SU-DHL-6 (cell line): ENCODE data around the gene SCAMP2.

Experiments
- H2AFZ ChIP-seq: fragments of 200-600 bp; sonication (generic); 2 replicates; pipeline ENCODE4 v1.6.1; 2014; ENCODE audit warnings: low read depth, mild to moderate bottlenecking, moderate library complexity, mixed read lengths, antibody characterized with exemption, low read length; ENCODE audit not compliant: severe bottlenecking
- H3F3A ChIP-seq: fragments of 200-600 bp; shearing (Covaris generic); 2 replicates; pipeline ENCODE4 v1.6.0; 2016; ENCODE audit warnings: antibody characterized with exemption, mild to moderate bottlenecking; ENCODE audit not compliant: insufficient read depth
- H3K27ac ChIP-seq: fragments of 200-600 bp; sonication (generic); 2 replicates; pipeline ENCODE4 v1.5.1; 2016; ENCODE audit warnings: low read depth, mild to moderate bottlenecking, low read length, moderate library complexity, mixed read lengths
- H3K27me3 ChIP-seq: fragments of 200-600 bp; sonication (generic), shearing (Covaris generic); 2 replicates; pipeline ENCODE4 v1.6.0; 2014; ENCODE audit warnings: mild to moderate bottlenecking, low read length
- H3K36me3 ChIP-seq: fragments of 200-600 bp; sonication (generic); 2 replicates; pipeline ENCODE4 v1.6.1; 2014; ENCODE audit warnings: mild to moderate bottlenecking, low read length, mixed read lengths
- H3K4me2 ChIP-seq: fragments of 300-600, 200-600 bp; shearing (Covaris generic), sonication (generic); 2 replicates; pipeline ENCODE4 v1.6.0; 2014; ENCODE audit warnings: low read length, low read depth, mild to moderate bottlenecking; ENCODE audit not compliant: poor library complexity, severe bottlenecking
- H3K4me3 ChIP-seq: fragments of 200-600 bp; sonication (generic); 2 replicates; pipeline ENCODE4 v1.5.1; 2014; ENCODE audit warnings: antibody characterized with exemption, low read length, mild to moderate bottlenecking, mixed read lengths; ENCODE audit not compliant: insufficient read depth, poor library complexity, severe bottlenecking
- H3K79me2 ChIP-seq: fragments of 200-600 bp; sonication (generic); 2 replicates; pipeline ENCODE4 v1.6.1; 2014; ENCODE audit warnings: mild to moderate bottlenecking, low read length, moderate library complexity; ENCODE audit not compliant: insufficient read depth
- H3K9ac ChIP-seq: fragments of 200-600 bp; sonication (generic); 2 replicates; pipeline ENCODE4 v1.7.0; 2014; ENCODE audit warnings: mild to moderate bottlenecking, low read length
- H3K9me2 ChIP-seq: fragments of 200-600 bp; sonication (generic); replicated peaks from 2 replicates; pipeline ENCODE4 v1.6.1; 2014; ENCODE audit warnings: low read length; ENCODE audit not compliant: insufficient read depth
- H3K9me3 ChIP-seq: fragments of 200-600 bp; sonication (generic); 2 replicates; pipeline ENCODE4 v1.6.1; 2014; ENCODE audit warnings: low read length, mixed read lengths; ENCODE audit not compliant: insufficient read depth
- H4K20me1 ChIP-seq: fragments of 200-600 bp; sonication (generic); 2 replicates; pipeline ENCODE4 v1.6.1; 2014; ENCODE audit warnings: low read depth, mild to moderate bottlenecking, antibody characterized with exemption, low read length, moderate library complexity, mixed read lengths
- EZH2phosphoT487 ChIP-seq: fragments of 200-600 bp; sonication (generic), shearing (Covaris generic); conservative IDR thresholded peaks from 2 replicates; pipeline ENCODE4 v1.6.1; 2018; ENCODE audit warnings: mild to moderate bottlenecking, antibody characterized with exemption, low read length, moderate library complexity, mixed read lengths
- TF ChIP-seq, protein P1 (sequence below): fragments of 200-600 bp; sonication (generic); IDR thresholded peaks from one replicate; pipeline ENCODE4 v1.5.1; 2017; ENCODE audit warnings: antibody characterized with exemption, mild to moderate bottlenecking, low read length, moderate library complexity; ENCODE audit not compliant: insufficient read depth, poor library complexity, severe bottlenecking

The SCAMP2 gene

DNA sequence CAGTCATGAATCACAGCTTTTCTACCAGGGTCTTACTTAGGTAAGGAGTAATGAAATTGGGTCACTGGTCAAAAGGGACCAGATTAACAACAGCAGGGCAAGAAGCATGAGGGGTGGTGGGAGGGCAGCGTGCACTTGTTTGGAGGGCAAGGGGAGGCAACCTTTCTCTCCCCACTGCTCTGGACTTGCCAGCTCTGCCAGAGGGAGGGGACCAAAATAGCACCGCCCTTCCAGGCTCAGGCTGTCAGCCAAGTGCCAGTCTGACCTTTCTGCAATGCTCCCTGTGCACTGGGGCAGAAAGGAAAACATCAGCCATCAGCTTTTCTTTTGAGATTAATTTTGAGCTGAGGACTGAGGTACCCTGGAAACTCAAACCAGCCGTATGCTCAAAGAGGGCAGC is 25.7 kb downstream of the SCAMP2 start:
- Histone ChIP-seq H3K36me3 (no peaks in the 10 kb centered on the region), H3K4me2 (no peak overlapping the region), H3K27me3 (no peaks in the 10 kb centered on the region), H3K9ac (no peak overlapping the region), H4K20me1 (no peaks in the 10 kb centered on the region), H3K4me3 (no peak overlapping the region), H3F3A (peaks cover 20% of the 10 kb centered on the region; the same call in 1 of the 2 replicates), H3K9me2 (no peaks in the 10 kb centered on the region), H3K79me2 (no peaks in the 10 kb centered on the region), H2AFZ (no peak overlapping the region), H3K9me3 (no peaks in the 10 kb centered on the region), H3K27ac (no peak overlapping the region)
- TF ChIP-seq EZH2phosphoT487, result no peak
- TF ChIP-seq, protein P1, sequence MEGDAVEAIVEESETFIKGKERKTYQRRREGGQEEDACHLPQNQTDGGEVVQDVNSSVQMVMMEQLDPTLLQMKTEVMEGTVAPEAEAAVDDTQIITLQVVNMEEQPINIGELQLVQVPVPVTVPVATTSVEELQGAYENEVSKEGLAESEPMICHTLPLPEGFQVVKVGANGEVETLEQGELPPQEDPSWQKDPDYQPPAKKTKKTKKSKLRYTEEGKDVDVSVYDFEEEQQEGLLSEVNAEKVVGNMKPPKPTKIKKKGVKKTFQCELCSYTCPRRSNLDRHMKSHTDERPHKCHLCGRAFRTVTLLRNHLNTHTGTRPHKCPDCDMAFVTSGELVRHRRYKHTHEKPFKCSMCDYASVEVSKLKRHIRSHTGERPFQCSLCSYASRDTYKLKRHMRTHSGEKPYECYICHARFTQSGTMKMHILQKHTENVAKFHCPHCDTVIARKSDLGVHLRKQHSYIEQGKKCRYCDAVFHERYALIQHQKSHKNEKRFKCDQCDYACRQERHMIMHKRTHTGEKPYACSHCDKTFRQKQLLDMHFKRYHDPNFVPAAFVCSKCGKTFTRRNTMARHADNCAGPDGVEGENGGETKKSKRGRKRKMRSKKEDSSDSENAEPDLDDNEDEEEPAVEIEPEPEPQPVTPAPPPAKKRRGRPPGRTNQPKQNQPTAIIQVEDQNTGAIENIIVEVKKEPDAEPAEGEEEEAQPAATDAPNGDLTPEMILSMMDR, result no peak

DNA sequence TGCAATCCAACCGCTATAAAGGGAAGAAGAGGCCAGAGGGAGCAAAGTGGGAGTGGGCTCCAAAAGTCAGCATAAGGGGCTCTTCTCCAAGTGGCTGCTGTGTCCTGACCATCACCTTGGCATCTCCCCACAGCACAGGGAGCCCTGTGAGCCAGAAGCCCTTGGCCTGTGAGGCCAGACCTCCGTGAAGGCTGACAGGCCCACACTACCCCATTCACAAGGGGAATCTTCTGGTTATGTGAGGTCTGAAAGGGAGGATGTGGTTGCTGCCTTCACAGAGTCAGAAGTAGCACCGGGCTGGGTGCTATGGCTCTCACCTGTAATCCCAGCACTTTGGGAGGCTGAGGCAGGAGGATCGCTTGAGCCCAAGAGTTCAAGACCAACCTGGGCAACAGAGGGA is 27.6 kb downstream of the SCAMP2 start:
- Histone ChIP-seq H3K4me2 (no peak overlapping the region), H3K4me3 (no peak overlapping the region), H3K9ac (no peak overlapping the region), H3K9me2 (no peaks in the 10 kb centered on the region), H4K20me1 (no peaks in the 10 kb centered on the region), H3K36me3 (no peaks in the 10 kb centered on the region), H2AFZ (no peak overlapping the region), H3K27ac (peak overlapping the region; percentile 46; the same call in 1 of the 2 replicates), H3K79me2 (no peaks in the 10 kb centered on the region), H3K27me3 (no peaks in the 10 kb centered on the region), H3K9me3 (no peaks in the 10 kb centered on the region), H3F3A (peaks cover 20% of the 10 kb centered on the region; the same call in 1 of the 2 replicates)
- TF ChIP-seq, protein P1, result no peak
- no peak for TF ChIP-seq EZH2phosphoT487

DNA sequence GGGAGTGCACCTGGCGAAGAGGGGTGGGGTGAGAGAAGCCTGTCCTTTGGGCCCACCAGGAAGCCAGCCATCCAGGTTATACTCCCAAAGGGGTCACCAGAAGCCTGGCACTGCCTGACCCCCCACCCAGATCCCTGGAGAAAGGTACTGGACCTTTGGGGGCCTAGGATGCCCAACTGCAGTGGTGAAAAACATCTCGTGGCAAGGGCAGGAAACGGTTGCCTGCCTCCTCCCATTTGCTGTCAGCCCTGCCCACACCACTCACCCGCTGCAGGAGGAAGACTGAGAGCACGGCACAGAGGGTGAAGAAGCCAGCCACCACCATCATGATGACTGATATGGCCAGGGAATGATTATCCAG is 28.0 kb downstream of the SCAMP2 start:
- H3K9me3 ChIP-seq, result no peaks in the 10 kb centered on the region
- no peak overlapping the region for H2AFZ ChIP-seq
- no peak overlapping the region for H3K9ac ChIP-seq
- H4K20me1 ChIP-seq, result no peaks in the 10 kb centered on the region
- H3K9me2 ChIP-seq, result no peaks in the 10 kb centered on the region
- no peak overlapping the region for H3K4me3 ChIP-seq
- no peaks in the 10 kb centered on the region for H3K27me3 ChIP-seq
- H3K36me3 ChIP-seq, result no peaks in the 10 kb centered on the region
- TF ChIP-seq, protein P1, result no peak
- no peak for TF ChIP-seq EZH2phosphoT487
- peak overlapping the region; percentile 46 for H3K27ac ChIP-seq
- peaks cover 20% of the 10 kb centered on the region; the same call in 1 of the 2 replicates for H3F3A ChIP-seq
- H3K79me2 ChIP-seq, result no peaks in the 10 kb centered on the region
- H3K4me2 ChIP-seq, result no peak overlapping the region
